GM18867 (cell line): ENCODE measurements around the gene KDM4C.
"Not testable (repeated sequence)": the region's sequence is repeated elsewhere in the genome, so short reads cannot be mapped to it uniquely, and the experiment has no call there.

Experiments used
- ATAC-seq: cut with Tn5 transposase; IDR thresholded peaks from one replicate; pipeline ENCODE4 v1.9.1; 2021; ENCODE audit warnings: mild to moderate bottlenecking, moderate library complexity; ENCODE audit not compliant: unreplicated experiment

KDM4C gene

DNA sequence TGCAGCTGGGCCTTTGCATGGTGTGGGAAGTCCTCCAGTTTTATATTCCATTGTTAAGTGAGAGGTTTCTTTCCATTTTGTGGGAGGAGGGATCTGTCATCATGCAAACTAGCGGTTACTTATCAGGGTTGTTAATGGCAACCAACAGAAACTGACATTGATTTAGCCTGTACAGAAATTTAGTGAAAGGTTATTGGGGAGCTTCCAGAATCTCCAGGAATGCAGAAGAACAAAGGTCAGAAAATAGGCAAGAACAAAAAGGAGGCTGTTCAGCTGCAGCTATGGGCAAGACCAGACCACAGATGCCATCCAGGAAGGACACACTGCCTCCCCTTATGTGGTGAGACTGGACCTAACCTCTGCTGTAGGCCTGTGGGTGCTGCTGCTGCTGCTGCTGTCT is 395.8 kb downstream of the KDM4C start:
- no peak for ATAC-seq

DNA sequence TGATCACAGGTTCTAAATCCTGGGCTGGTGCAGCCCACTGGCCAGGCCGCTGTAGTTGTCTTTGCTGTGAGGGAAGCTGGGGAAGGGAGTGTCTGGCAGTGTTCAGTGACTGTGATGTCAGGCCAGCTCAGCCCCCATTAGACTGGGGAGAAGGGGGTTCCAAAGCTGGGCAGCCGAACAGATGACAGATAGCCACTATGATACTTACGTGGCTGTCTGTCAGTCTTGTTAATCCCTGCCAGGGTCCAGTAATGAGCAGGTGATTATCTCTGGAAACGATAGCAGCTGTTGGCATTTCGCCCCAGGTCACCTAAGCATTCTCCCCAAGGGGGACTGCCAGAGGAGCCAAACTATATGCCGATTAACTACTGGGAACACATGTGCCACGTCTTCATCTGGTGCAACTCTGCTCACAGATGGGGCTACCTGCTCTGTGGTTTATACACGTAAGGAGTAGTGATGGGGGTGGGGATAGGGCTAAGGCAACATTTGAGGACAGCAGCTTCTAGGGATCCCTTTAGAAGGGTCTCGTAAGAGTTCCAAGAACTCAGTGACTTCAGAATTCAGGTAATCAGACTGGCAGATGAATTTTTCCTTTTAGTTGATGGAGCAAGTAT is 396.3 kb downstream of the KDM4C start:
- no peak for ATAC-seq

GRCh38 chr9:7154650-7155049 is 396.9 kb downstream of the KDM4C start:
- no peak for ATAC-seq

DNA sequence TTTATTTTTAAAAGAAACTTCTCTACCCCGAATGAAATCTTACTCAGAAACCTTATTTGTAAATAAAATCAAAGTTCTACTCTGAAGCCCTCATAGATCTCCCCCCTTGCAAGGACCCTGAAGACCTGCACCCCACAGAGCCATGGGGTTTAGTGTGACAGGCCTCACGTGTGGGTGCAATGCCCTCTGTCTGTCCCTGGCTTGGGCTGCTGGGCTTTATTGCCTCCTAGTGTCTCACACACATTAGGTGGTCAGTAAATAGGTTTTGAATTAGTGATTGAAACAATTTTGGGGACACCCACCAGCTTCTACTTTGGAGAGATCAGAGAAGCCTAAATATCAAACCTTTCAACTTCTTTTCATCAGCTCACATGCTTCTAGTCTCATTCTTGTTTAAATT is 403.7 kb downstream of the KDM4C start:
- ATAC-seq, result no peak

DNA sequence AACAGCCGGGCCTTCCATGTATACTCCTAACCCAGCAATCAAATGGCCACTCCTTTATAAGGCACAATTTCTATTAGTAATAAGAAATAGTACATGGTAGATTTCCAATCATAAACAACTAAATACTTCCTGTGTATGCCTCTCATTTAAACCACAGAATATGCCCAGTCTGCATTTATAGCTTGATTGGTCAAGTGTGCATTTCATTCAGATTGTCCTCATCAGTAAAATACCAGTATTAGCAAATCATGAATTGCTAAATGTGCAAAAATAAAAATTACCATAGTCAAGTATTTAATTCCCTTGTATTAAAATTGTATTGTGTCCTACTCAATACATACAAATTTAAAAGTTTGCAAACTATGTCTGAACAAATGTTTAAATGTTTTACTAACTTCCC is 406.2 kb downstream of the KDM4C start:
- no peak for ATAC-seq

DNA sequence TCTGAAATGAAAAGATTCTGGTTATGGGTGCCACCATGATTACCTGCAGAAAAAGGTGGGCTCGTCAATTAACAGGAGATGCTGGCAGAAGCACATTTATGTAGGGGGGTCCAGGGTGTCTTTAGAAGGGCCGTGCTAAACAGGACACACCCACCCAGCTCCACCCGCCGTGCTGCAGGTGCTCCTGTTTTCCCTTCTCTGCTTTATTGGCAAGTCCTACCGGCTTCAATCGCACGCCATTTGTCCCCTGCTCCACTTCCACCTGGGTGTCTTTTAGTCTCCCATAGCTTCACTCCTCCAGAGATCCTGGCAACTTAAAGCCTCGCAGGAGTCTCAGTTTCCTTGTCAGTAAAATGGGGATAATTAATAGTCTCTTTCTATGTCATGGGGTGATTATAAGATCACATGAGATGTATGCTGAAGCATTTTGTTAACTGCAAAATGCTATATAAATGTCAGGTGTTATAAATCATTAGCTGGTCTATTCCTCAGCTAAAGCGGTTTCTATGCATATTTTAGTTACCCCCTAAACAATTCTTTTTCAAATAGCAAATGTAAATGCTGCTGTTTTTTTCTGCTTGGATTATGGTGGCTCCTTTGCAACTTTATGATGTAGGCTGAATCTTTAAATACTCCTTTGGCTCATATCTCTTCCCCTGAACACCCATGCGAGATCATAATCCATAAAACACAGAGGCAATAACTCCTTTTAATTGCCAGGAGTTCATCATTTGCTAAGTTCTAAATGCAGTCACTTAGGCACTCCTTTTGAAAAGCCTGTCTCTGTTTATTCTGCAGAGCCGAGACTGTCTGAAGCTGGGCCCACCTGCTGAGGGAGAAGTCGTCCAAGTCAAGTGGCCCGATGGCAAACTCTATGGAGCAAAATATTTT is 406.9 kb downstream of the KDM4C start:
- ATAC-seq, result no peak

- no peak for ATAC-seq
Measured at GRCh38 chr9:7165331-7165975, 407.7 kb downstream of the KDM4C start.

- ATAC-seq, result no peak
Measured at GRCh38 chr9:7166074-7166473, 408.3 kb downstream of the KDM4C start.

- no peak for ATAC-seq
Measured at GRCh38 chr9:7169717-7170389, 412.1 kb downstream of the KDM4C start.

DNA sequence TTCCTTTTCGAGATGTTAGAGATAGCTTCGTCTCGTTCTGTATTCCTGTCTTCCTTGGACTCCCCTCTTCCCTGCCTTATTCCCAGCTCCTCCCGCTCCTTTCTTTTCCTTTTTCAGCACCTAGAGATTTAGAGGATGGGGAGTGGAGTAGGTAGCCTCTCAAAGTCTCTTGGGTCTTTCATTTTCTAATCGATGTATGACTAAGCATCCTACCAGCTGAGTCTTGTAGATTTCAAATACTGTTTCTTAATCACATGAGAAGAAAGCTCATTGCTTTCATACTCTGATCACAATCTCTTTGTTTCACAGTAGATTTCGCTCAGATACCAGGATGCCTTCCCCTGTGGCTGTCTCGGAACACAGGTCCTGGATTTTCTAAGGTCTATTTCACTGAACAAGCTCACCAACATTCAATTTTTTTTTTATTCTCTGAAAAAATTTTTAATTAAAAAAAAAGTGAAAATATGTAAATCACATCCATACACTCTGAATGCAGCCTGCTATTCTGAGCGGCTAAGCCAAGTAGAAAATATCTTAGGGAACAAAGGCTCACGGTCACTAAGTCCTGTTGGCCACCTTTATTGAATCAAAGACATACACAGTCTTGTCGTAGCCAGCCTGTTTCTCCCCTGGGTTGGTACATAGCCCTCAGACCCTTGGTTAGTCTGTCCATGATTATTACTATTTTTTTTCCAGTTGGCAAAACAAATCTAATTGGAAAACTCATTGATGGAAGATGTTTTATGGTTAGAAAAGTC is 413.8 kb downstream of the KDM4C start:
- ATAC-seq, result no peak

- no peak for ATAC-seq
Measured at GRCh38 chr9:7172154-7173115, 414.7 kb downstream of the KDM4C start.

DNA sequence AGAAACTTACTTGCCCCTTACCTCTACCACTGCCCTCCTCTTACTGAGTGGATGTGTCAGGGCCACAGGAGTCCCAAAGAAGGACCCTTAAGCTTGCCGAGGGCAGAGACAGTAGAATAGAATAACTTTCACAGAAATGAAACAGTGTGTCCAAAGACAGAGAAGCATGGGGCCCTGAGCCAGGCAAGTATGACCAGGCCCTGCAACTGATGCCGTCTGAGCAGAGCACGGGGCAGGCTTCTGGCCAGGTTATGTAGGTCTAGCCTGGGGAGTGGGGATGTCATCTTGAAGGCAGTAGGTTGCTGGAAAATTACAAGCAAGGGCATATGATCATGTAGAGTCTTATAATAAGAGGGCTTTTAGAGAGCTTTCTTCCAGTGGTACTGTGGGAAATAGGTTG is 415.4 kb downstream of the KDM4C start:
- no peak for ATAC-seq

DNA sequence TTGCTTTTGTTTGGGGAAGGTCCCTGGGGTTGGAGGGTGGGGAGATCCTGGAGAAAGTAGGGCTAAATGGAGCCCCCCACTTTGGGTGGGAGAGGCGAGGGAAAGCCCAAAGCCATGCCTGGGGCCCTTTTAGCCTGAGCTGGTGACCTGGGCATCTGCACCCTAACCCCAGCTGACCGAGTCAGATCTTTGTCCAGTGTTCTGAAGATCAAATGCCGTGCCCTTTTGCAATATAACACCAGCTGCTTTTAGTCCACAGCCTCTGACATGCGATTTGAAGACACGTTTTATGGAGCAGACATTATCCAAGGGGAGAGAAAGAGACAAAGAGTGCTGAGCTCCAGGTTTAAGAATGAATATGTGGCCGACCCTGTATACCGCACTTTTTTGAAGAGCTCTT is 416.5 kb downstream of the KDM4C start:
- ATAC-seq, result no peak

DNA sequence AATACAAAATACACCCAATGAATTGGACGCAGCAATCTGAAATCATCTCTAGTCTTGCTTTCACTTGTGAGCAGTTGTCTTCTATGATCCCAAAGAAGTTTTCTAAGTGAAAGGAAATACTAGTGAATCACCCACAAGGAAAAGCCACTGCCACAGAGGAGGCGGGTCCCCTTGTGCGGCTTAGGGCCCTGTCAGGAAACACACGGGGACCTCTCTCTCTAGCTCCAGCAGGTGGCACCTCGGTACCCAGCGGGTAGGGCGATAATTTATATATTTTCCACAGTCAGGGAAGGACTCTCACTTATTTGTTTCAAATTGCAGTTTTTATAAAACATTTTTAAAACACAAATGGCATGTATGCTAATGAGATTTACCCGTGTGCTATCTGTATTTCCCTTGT is 417.1 kb downstream of the KDM4C start:
- no peak for ATAC-seq

DNA sequence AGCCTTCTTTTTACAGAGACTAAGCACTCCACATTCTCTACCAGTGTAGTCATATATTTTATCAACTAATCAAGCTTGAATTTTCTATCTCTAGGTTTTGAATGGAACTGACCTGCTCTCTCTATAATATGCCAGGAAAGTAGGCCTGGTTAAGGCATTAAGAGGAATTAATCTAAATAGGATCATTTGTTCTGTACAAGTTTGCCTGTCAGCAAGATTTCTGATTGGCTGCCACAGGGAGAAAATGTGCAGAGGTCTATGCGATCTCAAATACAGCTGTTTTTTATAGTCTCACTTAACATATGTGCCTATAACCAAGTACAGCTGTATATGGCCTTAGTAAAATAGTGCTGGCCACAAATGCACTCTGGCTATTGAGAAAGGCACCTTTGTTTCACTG is 418.8 kb downstream of the KDM4C start:
- ATAC-seq, result no peak

- ATAC-seq, result no peak
Measured at GRCh38 chr9:7177383-7177782, 419.6 kb downstream of the KDM4C start.

- ATAC-seq, result no peak
Measured at GRCh38 chr9:7178729-7179128, 421.0 kb downstream of the KDM4C start.

- no peak for ATAC-seq
Measured at GRCh38 chr9:7180247-7180646, 422.5 kb downstream of the KDM4C start.

DNA sequence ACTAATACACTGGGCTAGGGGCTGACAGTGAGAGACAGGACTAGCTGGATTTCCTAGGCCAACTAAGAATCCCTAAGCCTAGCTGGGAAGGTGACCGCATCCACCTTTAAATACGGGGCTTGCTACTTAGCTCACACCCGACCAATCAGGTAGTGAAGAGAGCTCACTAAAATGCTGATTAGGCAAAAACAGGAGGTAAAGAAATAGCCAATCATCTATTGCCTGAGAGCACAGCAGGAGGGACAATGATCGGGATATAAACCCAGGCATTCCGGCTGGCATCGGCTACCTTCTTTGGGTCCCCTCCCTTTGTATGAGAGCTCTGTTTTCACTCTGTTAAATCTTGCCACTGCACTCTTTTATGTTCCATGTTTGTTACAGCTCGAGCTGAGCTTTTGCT is 425.4 kb downstream of the KDM4C start:
- ATAC-seq, result not testable (repeated sequence)

- no peak for ATAC-seq
Measured at GRCh38 chr9:7185612-7186011, 427.8 kb downstream of the KDM4C start.
